SKM-1 treated with dmso at 0.1 percent for 144 hours (cell line): Measurements from ENCODE around the gene TMEM220.

Source experiments
- DNase-seq: peaks from one replicate; lab custom pipeline; 2025; ENCODE audit not compliant: unreplicated experiment; lab: John Stamatoyannopoulos, UW

The TMEM220 gene

GRCh38 chr17:10673312-10673711 lies 56.5 kb downstream of the TMEM220 start:
- DNase-seq = no peak

- DNase-seq = no peak
Observed at GRCh38 chr17:10668775-10669174, 61.0 kb downstream of the TMEM220 start.

- DNase-seq = no peak
Observed at GRCh38 chr17:10666906-10667305, 62.9 kb downstream of the TMEM220 start.

- DNase-seq = no peak
Observed at GRCh38 chr17:10664571-10664970, 65.3 kb downstream of the TMEM220 start.
